Natural killer cell (primary cell): ENCODE results near the gene TWIST2. TPM values are rescaled to one million over a fixed set of nuclear protein-coding genes. Genes with fewer than 3 reads are reported as not detected.
A peak's percentile ranks its signal among the peaks of the same experiment; 100 is the strongest.

ENCODE experiments used
- ATAC-seq, 3 donors: fragments of 150-1000 bp in 2 of 3; fragments of 200-7000 bp in 1 of 3; cut with Tn5 transposase; 1 replicate in 1 of 3; 2 replicates in 2 of 3; pipeline ENCODE4 v1.10.0; 2021; ENCODE audit warnings: mild to moderate bottlenecking in 2 of 3, moderate library complexity in 2 of 3
- DNase-seq, 2 donors: peaks; one replicate each; pipeline versions ENCODE4 v3.0.0 to v3.0.0-alpha.2; 2013 to 2021; ENCODE audit warnings: mixed read lengths in 1 of 2
- H3K27ac ChIP-seq: one replicate; pipeline ENCODE4 v1.5.1; 2013; ENCODE audit warnings: mild to moderate bottlenecking, low read length
- H3K27me3 ChIP-seq: one replicate; pipeline ENCODE4 v1.6.1; 2013; ENCODE audit warnings: low read length; ENCODE audit not compliant: control insufficient read depth, insufficient read depth
- H3K36me3 ChIP-seq: one replicate; pipeline ENCODE4 v1.6.1; 2013; ENCODE audit warnings: low read length; ENCODE audit not compliant: control insufficient read depth, insufficient read depth
- H3K4me1 ChIP-seq: one replicate; pipeline ENCODE4 v1.6.1; 2013; ENCODE audit warnings: low read length; ENCODE audit not compliant: control insufficient read depth, insufficient read depth
- H3K4me3 ChIP-seq: one replicate; pipeline ENCODE4 v1.5.1; 2013; ENCODE audit warnings: low read length
- H3K9me3 ChIP-seq: one replicate; pipeline ENCODE4 v1.6.1; 2013; ENCODE audit warnings: low read length; ENCODE audit not compliant: control insufficient read depth, insufficient read depth
- H3K27ac Mint-ChIP-seq, 2 donors: one replicate each; pipeline ENCODE4 v1.8.0; 2022; ENCODE audit warnings: mild to moderate bottlenecking in 2 of 2, mixed read lengths in 2 of 2, moderate library complexity in 1 of 2
- H3K27me3 Mint-ChIP-seq, 2 donors: one replicate each; pipeline ENCODE4 v1.8.0; 2022; ENCODE audit warnings: low read depth in 2 of 2, mixed read lengths in 2 of 2
- H3K36me3 Mint-ChIP-seq: one replicate; pipeline ENCODE4 v1.8.0; 2022; ENCODE audit warnings: mixed read lengths
- H3K4me1 Mint-ChIP-seq, 2 donors: one replicate each; pipeline ENCODE4 v1.8.0; 2022; ENCODE audit warnings: mixed read lengths in 2 of 2
- H3K4me3 Mint-ChIP-seq: one replicate; pipeline ENCODE4 v1.8.0; 2022; ENCODE audit warnings: mild to moderate bottlenecking, moderate library complexity, mixed read lengths
- H3K9me3 Mint-ChIP-seq, 2 donors: one replicate each; pipeline ENCODE4 v1.8.0; 2022; ENCODE audit warnings: mixed read lengths in 2 of 2
- CTCF ChIP-seq: fragments of 200-600 bp; IDR thresholded peaks from one replicate; pipeline ENCODE4 v1.8.0; 2022; ENCODE audit warnings: antibody characterized with exemption
- WGBS: methylation state at CpG from one replicate; pipeline ENCODE4 v1.1.7; 2013; ENCODE audit warnings: missing lambda C conversion rate; ENCODE audit not compliant: insufficient coverage; 5-methylcytosine and 5-hydroxymethylcytosine counted together
- intact Hi-C: fragments of 100-400 bp; cut with micrococcal nuclease; formaldehyde crosslinking; loops from one replicate; pipeline ENCODE4 v1.14.2; 2022
- total RNA-seq, 4 donors: library from RNA; stranded (reverse); fragments of 120-200 nt in 1 of 4; gene quantifications; one replicate each; pipeline versions ENCODE4 v1.2.3 to v1.2.4, GENCODE V29; 2013 to 2022

TWIST2 gene
- total RNA-seq, 3 donors from 2014 or later (not counting 1 experiment from before 2014, with no cell fraction given): not detected

GRCh38 chr2:238899386-238899785 is 51.5 kb downstream of the TWIST2 start:
- no peaks in the 10 kb centered on the region for H3K36me3 ChIP-seq
- H3K4me3 ChIP-seq: no peak overlapping the region
- Mint-ChIP-seq H3K4me1 (no peaks in the 10 kb centered on the region), H3K27me3 (peaks cover 0 to 6% of the 10 kb centered on the region in 2 donors), H3K4me3 (no peak overlapping the region), H3K36me3 (no peaks in the 10 kb centered on the region), H3K9me3 (no peaks in the 10 kb centered on the region), H3K27ac (no peak overlapping the region)
- DNase-seq (no peak), ATAC-seq (no peak)
- no peak for TF ChIP-seq CTCF
- no peaks in the 10 kb centered on the region for H3K27me3 ChIP-seq
- H3K9me3 ChIP-seq: no peaks in the 10 kb centered on the region
- intact Hi-C loops: no loop called here
- no peaks in the 10 kb centered on the region for H3K4me1 ChIP-seq
- H3K27ac ChIP-seq: no peak overlapping the region
- 86% methylated on average over 7 of the region's 7 CpGs for WGBS

GRCh38 chr2:238900511-238900910 is 52.6 kb downstream of the TWIST2 start:
- Histone ChIP-seq H3K27me3 (no peaks in the 10 kb centered on the region), H3K27ac (no peak overlapping the region), H3K9me3 (no peaks in the 10 kb centered on the region), H3K4me3 (no peak overlapping the region), H3K4me1 (no peaks in the 10 kb centered on the region), H3K36me3 (no peaks in the 10 kb centered on the region)
- Mint-ChIP-seq H3K36me3 (no peaks in the 10 kb centered on the region), H3K4me1 (no peaks in the 10 kb centered on the region), H3K27ac (no peak overlapping the region), H3K27me3 (peaks cover 0 to 6% of the 10 kb centered on the region in 2 donors), H3K4me3 (no peak overlapping the region), H3K9me3 (no peaks in the 10 kb centered on the region)
- DNase-seq (no peak), ATAC-seq (no peak)
- TF ChIP-seq CTCF: no peak
- intact Hi-C loops: no loop called here
- WGBS: 73% methylated on average over 7 of the region's 7 CpGs

- no peaks in the 10 kb centered on the region for H3K36me3 Mint-ChIP-seq
- peaks cover 0 to 6% of the 10 kb centered on the region in 2 donors for H3K27me3 Mint-ChIP-seq
- TF ChIP-seq CTCF: no peak
- Histone ChIP-seq H3K9me3 (no peaks in the 10 kb centered on the region), H3K4me1 (no peaks in the 10 kb centered on the region), H3K27me3 (no peaks in the 10 kb centered on the region), H3K4me3 (no peak overlapping the region), H3K36me3 (no peaks in the 10 kb centered on the region), H3K27ac (no peak overlapping the region)
- no peak overlapping the region for H3K27ac Mint-ChIP-seq
- no peaks in the 10 kb centered on the region for H3K4me1 Mint-ChIP-seq
- no peak for ATAC-seq
- no peak overlapping the region for H3K4me3 Mint-ChIP-seq
- intact Hi-C loops: no loop called here
- 84% methylated on average over 14 of the region's 14 CpGs for WGBS
- H3K9me3 Mint-ChIP-seq: no peaks in the 10 kb centered on the region
- no peak for DNase-seq
Observed at GRCh38 chr2:238901461-238902057, 53.7 kb downstream of the TWIST2 start.

- H3K4me3 ChIP-seq: no peak overlapping the region
- H3K4me1 Mint-ChIP-seq: no peaks in the 10 kb centered on the region
- DNase-seq (no peak), ATAC-seq (peak in 1 of 3 donors; percentile 15)
- whole genome bisulfite sequencing: 94% methylated on average over 2 of the region's 2 CpGs
- H3K36me3 ChIP-seq: no peaks in the 10 kb centered on the region
- no peak for TF ChIP-seq CTCF
- no peaks in the 10 kb centered on the region for H3K27me3 ChIP-seq
- no peaks in the 10 kb centered on the region for H3K4me1 ChIP-seq
- H3K27ac ChIP-seq: no peak overlapping the region
- peaks cover 0 to 3% of the 10 kb centered on the region in 2 donors for H3K27me3 Mint-ChIP-seq
- no peaks in the 10 kb centered on the region for H3K36me3 Mint-ChIP-seq
- intact Hi-C loops: no loop called here
- H3K9me3 Mint-ChIP-seq: no peaks in the 10 kb centered on the region
- H3K4me3 Mint-ChIP-seq: no peak overlapping the region
- no peaks in the 10 kb centered on the region for H3K9me3 ChIP-seq
- H3K27ac Mint-ChIP-seq: no peak overlapping the region
Observed at GRCh38 chr2:238902285-238902684, 54.4 kb downstream of the TWIST2 start.
